Measurements from ENCODE around the gene EHMT1.

EHMT1 gene

GRCh38 chr9:137673886-137674285 lies 55.1 kb downstream of the EHMT1 start:
- no peak for DNase-seq (ENCODE audit: low read depth)

- DNase-seq (ENCODE audit: low read depth) = peak; percentile 18
These were observed 55.6 kb downstream of the EHMT1 start for GRCh38 chr9:137674307-137674975.

GRCh38 chr9:137674976-137675320 lies 56.1 kb downstream of the EHMT1 start:
- DNase-seq (ENCODE audit: low read depth) = no peak

GRCh38 chr9:137676998-137677397 lies 58.2 kb downstream of the EHMT1 start:
- no peak for DNase-seq (ENCODE audit: low read depth)

- no peak for DNase-seq (ENCODE audit: low read depth)
These were observed 59.4 kb downstream of the EHMT1 start for GRCh38 chr9:137678202-137678601.

- no peak for DNase-seq (ENCODE audit: low read depth)
These were observed 60.4 kb downstream of the EHMT1 start for GRCh38 chr9:137679249-137679648.

- no peak for DNase-seq (ENCODE audit: low read depth)
These were observed 61.0 kb downstream of the EHMT1 start for GRCh38 chr9:137679695-137680305.

- no peak for DNase-seq (ENCODE audit: low read depth)
These were observed 61.9 kb downstream of the EHMT1 start for GRCh38 chr9:137680444-137681358.

GRCh38 chr9:137682428-137683105 lies 63.8 kb downstream of the EHMT1 start:
- no peak for DNase-seq (ENCODE audit: low read depth)

GRCh38 chr9:137683262-137683864 lies 64.6 kb downstream of the EHMT1 start:
- DNase-seq (ENCODE audit: low read depth) = no peak

GRCh38 chr9:137685035-137685740 lies 66.4 kb downstream of the EHMT1 start:
- DNase-seq (ENCODE audit: low read depth) = no peak

GRCh38 chr9:137685741-137686420 lies 67.1 kb downstream of the EHMT1 start:
- peak; percentile 87 for DNase-seq (ENCODE audit: low read depth)

- no peak for DNase-seq (ENCODE audit: low read depth)
These were observed 69.5 kb downstream of the EHMT1 start for GRCh38 chr9:137688261-137688660.

- no peak for DNase-seq (ENCODE audit: low read depth)
These were observed 69.9 kb downstream of the EHMT1 start for GRCh38 chr9:137688725-137689124.

- peak; percentile 79 for DNase-seq (ENCODE audit: low read depth)
These were observed 71.1 kb downstream of the EHMT1 start for GRCh38 chr9:137689745-137690529.

GRCh38 chr9:137690930-137691645 lies 72.3 kb downstream of the EHMT1 start:
- no peak for DNase-seq (ENCODE audit: low read depth)

- no peak for DNase-seq (ENCODE audit: low read depth)
These were observed 73.0 kb downstream of the EHMT1 start for GRCh38 chr9:137691646-137692351.

- DNase-seq (ENCODE audit: low read depth) = no peak
These were observed 75.6 kb downstream of the EHMT1 start for GRCh38 chr9:137694236-137694959.
